ENCODE results near the gene PCNX1.

GRCh38 chr14:71001742-71002141 lies 94.5 kb downstream of the PCNX1 start:
- no peak for TF ChIP-seq EZH2 (IDR thresholded peaks at IDR 0.05; ENCODE audit: borderline replicate concordance)
- TF ChIP-seq, protein P1, sequence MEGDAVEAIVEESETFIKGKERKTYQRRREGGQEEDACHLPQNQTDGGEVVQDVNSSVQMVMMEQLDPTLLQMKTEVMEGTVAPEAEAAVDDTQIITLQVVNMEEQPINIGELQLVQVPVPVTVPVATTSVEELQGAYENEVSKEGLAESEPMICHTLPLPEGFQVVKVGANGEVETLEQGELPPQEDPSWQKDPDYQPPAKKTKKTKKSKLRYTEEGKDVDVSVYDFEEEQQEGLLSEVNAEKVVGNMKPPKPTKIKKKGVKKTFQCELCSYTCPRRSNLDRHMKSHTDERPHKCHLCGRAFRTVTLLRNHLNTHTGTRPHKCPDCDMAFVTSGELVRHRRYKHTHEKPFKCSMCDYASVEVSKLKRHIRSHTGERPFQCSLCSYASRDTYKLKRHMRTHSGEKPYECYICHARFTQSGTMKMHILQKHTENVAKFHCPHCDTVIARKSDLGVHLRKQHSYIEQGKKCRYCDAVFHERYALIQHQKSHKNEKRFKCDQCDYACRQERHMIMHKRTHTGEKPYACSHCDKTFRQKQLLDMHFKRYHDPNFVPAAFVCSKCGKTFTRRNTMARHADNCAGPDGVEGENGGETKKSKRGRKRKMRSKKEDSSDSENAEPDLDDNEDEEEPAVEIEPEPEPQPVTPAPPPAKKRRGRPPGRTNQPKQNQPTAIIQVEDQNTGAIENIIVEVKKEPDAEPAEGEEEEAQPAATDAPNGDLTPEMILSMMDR (IDR thresholded peaks at IDR 0.05; ENCODE audit: poor library complexity), result no peak
- no peak for TF ChIP-seq EZH2phosphoT487 (IDR thresholded peaks at IDR 0.05; ENCODE audit: low read depth, severe bottlenecking, unreplicated experiment)

Data from hepatocyte (in vitro differentiated cells).